Keratinocyte (primary cell): ENCODE results near the gene CDT1.

ENCODE experiments used
- CTCF ChIP-seq, 3 experiments: IDR thresholded peaks in 1 of 3; conservative IDR thresholded peaks in 1 of 3; optimal IDR thresholded peaks in 1 of 3; 2 replicates in 2 of 3; 3 replicates in 1 of 3; pipeline versions ENCODE3 to v1.5.1; 2011; ENCODE audit warnings: low read length in 3 of 3, mild to moderate bottlenecking in 3 of 3, moderate library complexity in 2 of 3, control low read depth in 1 of 3, inconsistent platforms in 1 of 3; ENCODE audit not compliant: insufficient read depth in 2 of 3; ENCODE audit errors: extremely low read depth in 1 of 3
- EZH2 ChIP-seq: IDR thresholded peaks from one replicate; pipeline ENCODE4 v1.6.1; 2012; ENCODE audit warnings: inconsistent platforms, mild to moderate bottlenecking, low read length, moderate library complexity

DNA sequence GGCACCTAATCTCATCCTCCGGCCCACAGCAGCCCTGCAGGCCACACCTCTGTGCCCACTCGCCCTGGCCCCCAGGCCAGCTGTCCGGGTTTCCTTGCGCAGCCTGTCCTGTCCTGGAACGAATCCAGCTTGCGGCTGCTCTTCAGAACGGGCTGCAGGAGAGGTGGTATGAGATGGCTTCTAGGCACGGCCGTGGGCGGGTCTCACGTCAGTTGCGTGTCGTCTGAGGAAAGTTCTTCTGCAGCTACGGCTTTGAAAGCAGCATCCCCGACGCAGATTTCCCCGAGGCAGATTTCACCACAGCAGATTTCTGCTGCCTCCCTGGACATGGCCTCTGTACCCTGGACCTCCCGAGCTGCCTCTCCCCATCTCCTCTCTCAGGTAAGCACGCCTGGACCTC is 35.0 kb downstream of the CDT1 start:
- no peak for TF ChIP-seq CTCF (optimal IDR thresholded peaks at IDR 0.05 in 1 of 3, IDR thresholded peaks at IDR 0.05 in 1 of 3, conservative IDR thresholded peaks at IDR 0.05 in 1 of 3; ENCODE audit: extremely low read depth in 1 of 3, insufficient read depth in 2 of 3, low read length in 3 of 3)
- no peak for TF ChIP-seq EZH2
